H1 (cell line): ENCODE results near the gene ANKRD40. TPM values are rescaled to one million over a fixed set of nuclear protein-coding genes. Genes with fewer than 3 reads are reported as not detected.

Experiments
- BRCA1 ChIP-seq: IDR thresholded peaks from 2 replicates; pipeline ENCODE4 v1.6.1; 2012; ENCODE audit warnings: low read depth, low read length, improper control_type of control experiment
- CBX8 ChIP-seq: fragments of 300-800, 300-1000 bp; sonication (generic); IDR thresholded peaks from 2 replicates; pipeline ENCODE4 v1.7.1; 2016; ENCODE audit warnings: low read depth, low read length, borderline replicate concordance
- SIX5 ChIP-seq: IDR thresholded peaks from 2 replicates; pipeline ENCODE4 v1.6.1; 2011; ENCODE audit warnings: mild to moderate bottlenecking, low read depth, low read length
- YY1 ChIP-seq: IDR thresholded peaks from 2 replicates; pipeline ENCODE4 v1.6.1; 2011; ENCODE audit warnings: low read depth, mild to moderate bottlenecking, low read length
- polyA plus RNA-seq, 7 experiments: library from polyadenylated mRNA; depleted of rRNA in 3 of 7; stranded (reverse) in 5 of 7; unstranded in 2 of 7; fragments of >200 nt in 5 of 7; fragments of 200-250 nt in 2 of 7; gene quantifications; 1 replicate in 5 of 7; 2 replicates in 1 of 7; 4 replicates in 1 of 7; pipeline versions ENCODE4 v1.2.1 to v1.2.3, GENCODE V29; 2011 to 2013; ENCODE audit warnings: missing spikeins in 2 of 7, mixed read lengths in 2 of 7
- total RNA-seq: library from RNA; stranded (reverse); fragmentation: NEBNext Ultra II Directional; extraction: Animal tissue kit (Norgen Biotek cat#: 25700); gene quantifications from 2 replicates; pipeline ENCODE4 v1.2.1, GENCODE V29; 2021

Gene ANKRD40
- total and polyA plus RNA-seq, 2 of the 8 experiments (the other 6 are each of a cell fraction or from before 2014, with no cell fraction given), result 26.1 to 50.1 TPM

DNA sequence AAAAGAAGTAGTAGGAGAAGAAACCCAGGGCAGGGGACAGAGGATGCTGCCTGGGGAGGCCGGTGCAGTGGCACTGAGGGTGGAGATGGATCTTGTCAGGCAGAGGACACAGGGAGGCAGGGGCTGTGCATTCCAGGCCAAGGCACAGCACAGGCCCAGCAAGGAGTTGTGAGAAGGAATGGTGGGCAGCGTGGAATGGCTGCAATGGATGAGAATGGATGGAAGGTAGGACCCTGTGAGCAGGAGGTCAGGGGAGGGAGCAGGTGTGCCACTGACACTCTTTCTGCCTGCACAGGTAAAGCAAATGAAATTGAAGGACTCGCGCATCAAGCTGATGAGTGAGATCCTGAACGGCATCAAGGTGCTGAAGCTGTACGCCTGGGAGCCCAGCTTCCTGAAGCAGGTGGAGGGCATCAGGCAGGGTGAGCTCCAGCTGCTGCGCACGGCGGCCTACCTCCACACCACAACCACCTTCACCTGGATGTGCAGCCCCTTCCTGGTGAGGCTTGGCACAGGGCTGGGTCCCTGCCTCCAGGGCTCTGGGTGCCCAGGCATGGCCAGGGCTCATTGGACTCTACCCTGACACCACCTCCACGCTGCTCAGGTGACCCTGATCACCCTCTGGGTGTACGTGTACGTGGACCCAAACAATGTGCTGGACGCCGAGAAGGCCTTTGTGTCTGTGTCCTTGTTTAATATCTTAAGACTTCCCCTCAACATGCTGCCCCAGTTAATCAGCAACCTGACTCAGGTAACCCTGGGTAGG, 40.3 kb downstream of the ANKRD40 start (continued):
- TF ChIP-seq BRCA1, result no peak
- no peak for TF ChIP-seq SIX5
- no peak for TF ChIP-seq CBX8
- TF ChIP-seq YY1, result no peak
